GM12891 (cell line): Measurements from ENCODE around the gene GIMAP8. TPM values are rescaled to one million over a fixed set of nuclear protein-coding genes. Genes with fewer than 3 reads are reported as not detected.

Source experiments
- DNase-seq: peaks from one replicate; pipeline ENCODE4 v3.0.0; 2011; ENCODE audit warnings: low spot score; ENCODE audit not compliant: insufficient read length
- FAIRE-seq: peaks from 2 replicates; lab custom pipeline; 2011; peaks lifted over from hg19 to GRCh38; lab: Jason Lieb, UNC
- PAX5 ChIP-seq: IDR thresholded peaks from 2 replicates; pipeline ENCODE4 v1.6.1; 2011; ENCODE audit warnings: low read length, moderate library complexity, mild to moderate bottlenecking; ENCODE audit not compliant: insufficient read depth, severe bottlenecking
- POLR2A ChIP-seq: IDR thresholded peaks from 2 replicates; pipeline ENCODE4 v1.6.1; 2011; ENCODE audit warnings: low read depth, low read length, control low read depth
- POLR2AphosphoS5 ChIP-seq: IDR thresholded peaks from 2 replicates; pipeline ENCODE4 v1.6.1; 2011; ENCODE audit warnings: low read depth, low read length, control low read depth
- POU2F2 ChIP-seq: IDR thresholded peaks from 2 replicates; pipeline ENCODE4 v1.6.1; 2011; ENCODE audit warnings: low read depth, mild to moderate bottlenecking, control low read depth, low read length, moderate library complexity
- SPI1 ChIP-seq: IDR thresholded peaks from 2 replicates; pipeline ENCODE4 v1.6.1; 2011; ENCODE audit warnings: low read depth, low read length, control low read depth
- TAF1 ChIP-seq: IDR thresholded peaks from 2 replicates; pipeline ENCODE4 v1.6.1; 2011; ENCODE audit warnings: low read depth, low read length, control low read depth
- polyA plus RNA-seq: library from polyadenylated mRNA; unstranded; fragments of >200 nt; gene quantifications from one replicate; pipeline ENCODE4 v1.2.1, GENCODE V29; 2012; ENCODE audit warnings: low read depth, missing spikeins, inconsistent platforms; ENCODE audit not compliant: missing spikeins

Gene GIMAP8
- polyA plus RNA-seq, result 4.8 TPM

- FAIRE-seq, result peak; percentile 77
- peak; percentile 36 for DNase-seq
- TF ChIP-seq POLR2A (no peak), TAF1 (no peak), PAX5 (no peak), POU2F2 (no peak), SPI1 (peak; percentile 37), POLR2AphosphoS5 (no peak)
Observed at GRCh38 chr7:150450491-150451001, at the start of gene GIMAP8. Gene GIMAP8, plus strand, starts transcription at chr7:150450630. Its CDS starts 16,069 bp downstream, at chr7:150466699.

- DNase-seq, result no peak
- no peak for TF ChIP-seq POLR2A
- TF ChIP-seq POLR2AphosphoS5, result no peak
- no peak for TF ChIP-seq TAF1
- TF ChIP-seq POU2F2, result no peak
- TF ChIP-seq SPI1, result no peak
- no peak for TF ChIP-seq PAX5
- peak; percentile 5 for FAIRE-seq
Observed at GRCh38 chr7:150400788-150401423, 49.5 kb upstream of the GIMAP8 start.

GRCh38 chr7:150401424-150401790 lies 49.0 kb upstream of the GIMAP8 start:
- FAIRE-seq (no peak), DNase-seq (no peak)
- no peak for TF ChIP-seq POLR2AphosphoS5
- TF ChIP-seq SPI1, result peak; percentile 31; the same call in 1 of the 2 replicates

DNA sequence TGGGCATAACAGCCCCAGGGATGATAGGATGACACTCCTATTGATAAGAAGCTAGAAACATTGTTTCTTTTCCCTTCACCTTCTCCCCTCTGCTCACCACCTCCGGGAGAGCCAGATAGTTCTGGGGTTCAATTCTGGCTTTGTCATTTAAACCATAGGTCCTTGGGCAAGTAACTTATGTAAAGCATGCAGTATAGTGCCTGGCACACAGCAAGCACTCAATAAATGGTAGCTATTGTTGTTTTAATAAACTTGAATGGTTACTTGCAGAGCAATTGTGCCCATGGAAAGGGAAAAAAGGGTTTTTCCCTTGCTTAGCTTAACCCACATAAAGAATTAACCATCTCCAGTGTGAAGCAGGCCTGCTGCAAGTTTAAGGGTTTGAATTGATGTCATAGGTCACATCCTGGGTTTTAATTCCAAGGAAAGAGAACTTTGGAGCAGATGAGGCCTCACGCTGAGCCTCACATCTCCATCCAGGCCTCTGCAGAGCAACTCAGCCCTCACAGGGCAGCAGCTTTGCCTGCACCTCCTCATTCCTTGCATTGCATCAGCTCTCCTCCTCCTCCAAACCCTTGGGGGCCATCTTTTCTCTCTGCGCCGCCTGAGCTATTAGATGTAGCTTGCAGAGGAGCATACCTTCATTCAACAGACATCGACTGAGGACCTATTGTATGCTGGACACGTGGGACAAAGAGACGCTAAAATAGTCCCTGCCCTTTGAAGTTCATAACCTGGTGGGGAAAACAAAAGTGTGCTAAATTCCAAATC lies 48.4 kb upstream of the GIMAP8 start:
- TF ChIP-seq SPI1, result no peak
- TF ChIP-seq POU2F2, result no peak
- no peak for TF ChIP-seq POLR2AphosphoS5
- TF ChIP-seq POLR2A, result no peak
- TF ChIP-seq PAX5, result no peak
- no peak for TF ChIP-seq TAF1
- DNase-seq (no peak), FAIRE-seq (no peak)

DNA sequence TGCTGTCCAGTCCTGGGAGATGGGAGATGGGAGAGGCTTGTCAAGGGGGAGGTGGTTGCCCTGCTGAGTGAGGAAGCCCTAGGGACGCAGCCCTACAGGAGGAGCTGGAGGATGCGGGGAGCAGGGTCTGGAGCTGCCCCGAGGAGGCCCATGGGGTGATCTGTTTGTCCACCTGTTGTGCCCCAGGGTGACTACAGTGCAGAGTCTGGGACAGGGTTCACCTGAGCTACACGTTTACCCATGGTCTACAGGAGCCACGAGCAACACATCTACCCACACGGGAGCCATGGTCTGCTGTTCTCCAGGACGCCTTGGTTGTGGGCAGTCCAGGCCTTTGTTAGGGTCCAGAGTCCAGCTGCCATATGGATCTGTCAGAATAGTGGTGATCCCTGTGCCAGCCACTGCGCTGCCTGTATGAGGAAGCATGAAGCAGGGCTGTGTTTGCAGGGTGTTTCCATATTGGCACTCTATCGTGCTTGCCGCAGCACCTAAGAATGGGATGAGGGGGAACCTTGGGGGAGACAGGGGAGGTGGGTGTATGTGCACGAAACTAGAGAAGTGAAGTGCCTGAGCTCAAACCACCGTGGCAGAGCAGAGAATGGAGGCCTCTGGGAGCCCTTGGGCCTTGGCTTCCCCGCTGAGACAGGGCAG lies 47.6 kb upstream of the GIMAP8 start:
- DNase-seq (no peak), FAIRE-seq (no peak)
- no peak for TF ChIP-seq POLR2A
- no peak for TF ChIP-seq POLR2AphosphoS5
- no peak for TF ChIP-seq SPI1
- no peak for TF ChIP-seq POU2F2
- no peak for TF ChIP-seq PAX5
- TF ChIP-seq TAF1, result no peak

DNA sequence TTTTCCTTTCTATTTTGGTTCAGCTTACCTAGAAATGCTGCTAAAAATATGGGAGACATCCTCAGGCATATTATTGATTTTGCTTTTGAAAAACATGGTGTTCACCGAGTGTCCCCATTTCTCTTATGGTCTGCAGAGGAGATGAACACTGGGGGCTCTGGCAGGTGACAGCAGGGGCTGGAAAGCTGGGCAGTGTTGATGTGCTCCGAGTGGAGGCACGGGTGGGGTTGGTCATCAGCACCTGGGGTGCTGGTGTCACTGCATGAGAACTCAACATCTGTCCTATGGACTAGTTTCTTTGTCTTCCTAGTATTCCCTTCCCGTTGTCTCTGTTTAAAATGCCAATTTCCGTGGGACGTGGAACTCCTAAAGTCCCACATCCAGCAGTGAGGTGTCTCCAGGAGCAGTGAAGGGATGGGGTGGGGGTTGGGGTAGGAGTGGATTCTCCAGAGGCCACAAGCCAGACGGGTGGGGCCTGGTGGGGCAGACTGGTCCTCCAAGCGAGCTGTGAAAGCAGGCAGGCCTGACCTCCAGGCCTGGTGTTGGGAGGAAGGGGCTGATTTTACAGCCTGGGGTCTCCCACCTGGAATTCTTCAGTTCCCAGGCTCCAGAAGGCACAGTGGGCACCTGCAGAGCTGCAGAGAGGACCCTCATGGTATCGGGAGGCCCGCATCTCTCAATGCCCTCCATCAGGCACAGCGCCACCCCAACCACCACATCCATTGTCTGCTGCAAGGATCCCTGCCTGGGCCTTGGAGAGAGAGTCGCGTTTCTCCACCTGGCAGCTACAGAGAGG lies 46.9 kb upstream of the GIMAP8 start:
- no peak for DNase-seq
- no peak for FAIRE-seq
- TF ChIP-seq TAF1 (no peak), PAX5 (no peak), POLR2AphosphoS5 (no peak), POU2F2 (no peak), POLR2A (no peak), SPI1 (no peak)

DNA sequence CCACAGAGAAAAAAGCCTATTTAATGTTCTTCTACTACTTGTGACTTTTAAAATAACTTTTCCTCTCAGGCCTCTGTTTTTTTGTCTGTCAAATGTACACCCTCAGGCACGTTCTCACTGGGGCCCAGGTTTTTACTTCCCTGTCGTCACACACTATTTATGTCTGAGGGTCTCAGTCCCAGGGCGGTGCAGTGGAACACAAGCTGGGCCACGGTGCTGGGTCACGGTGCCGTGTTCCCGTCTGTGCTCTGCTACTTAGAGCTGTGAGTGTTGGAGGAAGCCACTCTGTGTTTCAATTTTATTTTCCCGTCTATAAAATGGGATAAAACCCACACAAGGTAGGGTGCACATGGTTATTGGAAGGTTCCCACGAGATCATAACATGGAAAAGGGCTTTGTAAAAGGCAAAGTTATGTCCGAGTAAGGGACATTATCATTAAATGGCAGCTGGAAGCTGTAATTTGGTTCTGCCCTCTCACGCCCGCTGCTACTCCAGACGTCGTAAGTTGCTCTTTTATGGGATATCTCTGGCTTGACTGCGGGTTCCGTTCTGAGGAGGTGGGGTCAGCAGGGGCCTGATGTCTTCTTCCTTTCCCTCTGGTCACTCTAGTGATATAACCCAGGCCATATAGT lies 46.1 kb upstream of the GIMAP8 start:
- TF ChIP-seq SPI1 (no peak), POLR2AphosphoS5 (no peak), POU2F2 (no peak), POLR2A (no peak), PAX5 (no peak), TAF1 (no peak)
- FAIRE-seq (peak; percentile 66), DNase-seq (no peak)
